Measurements from ENCODE around the gene ANO9. TPM values are rescaled to one million over a fixed set of nuclear protein-coding genes. Genes with fewer than 3 reads are reported as not detected.

The ANO9 gene
- total and polyA plus RNA-seq, 4 donors, result 0.20 to 0.75 (median 0.40) TPM

- peaks cover 0 to 1% (median 0%) of the 10 kb centered on the region in 4 donors for H3K4me1 ChIP-seq (ENCODE audit: control insufficient read depth in 4 of 4, insufficient read depth in 4 of 4, low read length in 3 of 4)
- no peak for TF ChIP-seq HNF4A (conservative IDR thresholded peaks at IDR 0.05)
- TF ChIP-seq EGR1 (IDR thresholded peaks at IDR 0.05; ENCODE audit: low read depth in 2 of 2), result no peak
- no peak for TF ChIP-seq RAD21 (IDR thresholded peaks at IDR 0.05)
- TF ChIP-seq ATF3 (IDR thresholded peaks at IDR 0.05), result no peak
- TF ChIP-seq SP1 (IDR thresholded peaks at IDR 0.05), result no peak
- TF ChIP-seq JUND (IDR thresholded peaks at IDR 0.05), result no peak
- TF ChIP-seq ZBTB33 (IDR thresholded peaks at IDR 0.05), result no peak
- TF ChIP-seq NR2F2 (IDR thresholded peaks at IDR 0.05), result no peak
- no peak overlapping the region for H3K27ac ChIP-seq (ENCODE audit: low read depth in 1 of 2, low read length in 2 of 2)
- H3K36me3 ChIP-seq (ENCODE audit: control insufficient read depth in 4 of 4, insufficient read depth in 3 of 4, low read depth in 1 of 4, low read length in 3 of 4), result no peaks in the 10 kb centered on the region
- no peaks in the 10 kb centered on the region for H3K27me3 ChIP-seq (ENCODE audit: control insufficient read depth in 4 of 4, insufficient read depth in 4 of 4, low read length in 3 of 4)
- H3K4me3 ChIP-seq (ENCODE audit: low read depth in 1 of 3, low read length in 3 of 3), result no peak overlapping the region
- H3K9me3 ChIP-seq (ENCODE audit: control insufficient read depth in 4 of 4, low read length in 3 of 4), result peaks cover 0 to 2% (median 0%) of the 10 kb centered on the region in 4 donors
- WGBS, result 87% methylated on average over 31 of the region's 35 CpGs
- DNase-seq (ENCODE audit: low spot score), result no peak
- H3K9ac ChIP-seq (ENCODE audit: low read depth in 1 of 2, low read length in 2 of 2), result no peak overlapping the region
Measured at GRCh38 chr11:381501-382072, 60.2 kb downstream of the ANO9 start.

- no peak for TF ChIP-seq HNF4G (IDR thresholded peaks at IDR 0.05)
- TF ChIP-seq NR2F2 (IDR thresholded peaks at IDR 0.05), result no peak
- no peak for TF ChIP-seq ZBTB33 (IDR thresholded peaks at IDR 0.05)
- TF ChIP-seq JUND (IDR thresholded peaks at IDR 0.05), result no peak
- TF ChIP-seq YY1 (IDR thresholded peaks at IDR 0.05), result no peak
- no peak for TF ChIP-seq TAF1 (conservative IDR thresholded peaks at IDR 0.05)
- TF ChIP-seq MAX (IDR thresholded peaks at IDR 0.05), result no peak
- no peak for TF ChIP-seq RXRA (IDR thresholded peaks at IDR 0.05)
- Histone ChIP-seq H3K36me3 (ENCODE audit: control insufficient read depth in 4 of 4, insufficient read depth in 3 of 4, low read depth in 1 of 4, low read length in 3 of 4) (no peaks in the 10 kb centered on the region), H3K4me1 (ENCODE audit: control insufficient read depth in 4 of 4, insufficient read depth in 4 of 4, low read length in 3 of 4) (peaks cover 0 to 1% (median 0%) of the 10 kb centered on the region in 4 donors)
Measured at GRCh38 chr11:380996-381395, 60.8 kb downstream of the ANO9 start.

GRCh38 chr11:380491-380890 lies 61.3 kb downstream of the ANO9 start:
- H3K4me3 ChIP-seq (ENCODE audit: low read depth in 1 of 3, low read length in 3 of 3), result no peak overlapping the region
- H3K9me3 ChIP-seq (ENCODE audit: control insufficient read depth in 4 of 4, low read length in 3 of 4), result no peaks in the 10 kb centered on the region
- 90% methylated on average over 23 of the region's 23 CpGs for WGBS
- DNase-seq (ENCODE audit: low spot score), result no peak
- no peak overlapping the region for H3K9ac ChIP-seq (ENCODE audit: low read depth in 1 of 2, low read length in 2 of 2)
- H3K4me1 ChIP-seq (ENCODE audit: control insufficient read depth in 4 of 4, insufficient read depth in 4 of 4, low read length in 3 of 4), result peaks cover 0 to 1% (median 0%) of the 10 kb centered on the region in 4 donors
- H3K36me3 ChIP-seq (ENCODE audit: control insufficient read depth in 4 of 4, insufficient read depth in 3 of 4, low read depth in 1 of 4, low read length in 3 of 4), result no peaks in the 10 kb centered on the region
- H3K27ac ChIP-seq (ENCODE audit: low read depth in 1 of 2, low read length in 2 of 2), result no peak overlapping the region
- no peaks in the 10 kb centered on the region for H3K27me3 ChIP-seq (ENCODE audit: control insufficient read depth in 4 of 4, insufficient read depth in 4 of 4, low read length in 3 of 4)
- TF ChIP-seq HNF4A (conservative IDR thresholded peaks at IDR 0.05) (no peak), JUND (IDR thresholded peaks at IDR 0.05) (no peak), REST (IDR thresholded peaks at IDR 0.05) (no peak), MAX (IDR thresholded peaks at IDR 0.05) (no peak), NR2F2 (IDR thresholded peaks at IDR 0.05) (no peak), ATF3 (IDR thresholded peaks at IDR 0.05) (no peak), GABPA (IDR thresholded peaks at IDR 0.05 in 1 of 2, conservative IDR thresholded peaks at IDR 0.05 in 1 of 2) (no peak), RXRA (IDR thresholded peaks at IDR 0.05) (no peak), SP1 (IDR thresholded peaks at IDR 0.05) (no peak), HNF4G (IDR thresholded peaks at IDR 0.05) (no peak), FOXA1 (IDR thresholded peaks at IDR 0.05) (no peak), EGR1 (IDR thresholded peaks at IDR 0.05; ENCODE audit: low read depth in 2 of 2) (no peak), FOXA2 (IDR thresholded peaks at IDR 0.05) (no peak)

More at GRCh38 chr11:380996-381395, 60.8 kb downstream of the ANO9 start:
- Histone ChIP-seq H3K27ac (ENCODE audit: low read depth in 1 of 2, low read length in 2 of 2) (no peak overlapping the region), H3K9me3 (ENCODE audit: control insufficient read depth in 4 of 4, low read length in 3 of 4) (no peaks in the 10 kb centered on the region), H3K4me3 (ENCODE audit: low read depth in 1 of 3, low read length in 3 of 3) (no peak overlapping the region), H3K9ac (ENCODE audit: low read depth in 1 of 2, low read length in 2 of 2) (no peak overlapping the region), H3K27me3 (ENCODE audit: control insufficient read depth in 4 of 4, insufficient read depth in 4 of 4, low read length in 3 of 4) (no peaks in the 10 kb centered on the region)
- WGBS, result 94% methylated on average over 14 of the region's 14 CpGs
- DNase-seq (ENCODE audit: low spot score), result no peak

Measured in liver (tissue), 9 donors.